WI38 (cell line): Measurements from ENCODE around the gene SCYL1.

Experiments
- H3K4me3 ChIP-seq: 2 replicates; pipeline ENCODE4 v1.5.1; 2011; ENCODE audit warnings: low read depth, mild to moderate bottlenecking, control low read depth, low read length
- TF ChIP-seq, protein P1 (sequence below): IDR thresholded peaks from 2 replicates; pipeline ENCODE4 v1.5.1; 2012; ENCODE audit warnings: low read depth, mild to moderate bottlenecking, control low read depth, low read length

Gene SCYL1

DNA sequence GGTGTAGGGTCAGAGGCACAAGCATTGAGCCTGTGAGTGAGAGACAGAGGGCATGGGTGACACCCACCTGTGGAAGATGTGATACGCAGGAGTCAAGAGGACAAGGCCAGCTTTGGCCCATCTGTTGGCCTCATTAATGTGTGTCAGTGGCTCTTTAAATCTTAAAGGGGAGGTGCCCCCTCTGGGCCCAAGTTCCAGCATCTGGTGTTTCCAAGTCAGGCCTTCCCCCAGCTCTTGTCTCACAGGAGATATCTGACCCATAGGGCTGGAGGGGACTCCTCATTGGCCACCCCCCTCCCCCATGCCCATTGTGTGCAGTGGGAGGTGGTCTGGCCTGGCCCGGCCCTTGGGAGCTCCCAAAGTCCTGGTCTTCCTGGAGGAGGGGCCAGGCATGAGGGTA lies 61.8 kb downstream of the SCYL1 start:
- no peak overlapping the region for H3K4me3 ChIP-seq
- TF ChIP-seq, protein P1, sequence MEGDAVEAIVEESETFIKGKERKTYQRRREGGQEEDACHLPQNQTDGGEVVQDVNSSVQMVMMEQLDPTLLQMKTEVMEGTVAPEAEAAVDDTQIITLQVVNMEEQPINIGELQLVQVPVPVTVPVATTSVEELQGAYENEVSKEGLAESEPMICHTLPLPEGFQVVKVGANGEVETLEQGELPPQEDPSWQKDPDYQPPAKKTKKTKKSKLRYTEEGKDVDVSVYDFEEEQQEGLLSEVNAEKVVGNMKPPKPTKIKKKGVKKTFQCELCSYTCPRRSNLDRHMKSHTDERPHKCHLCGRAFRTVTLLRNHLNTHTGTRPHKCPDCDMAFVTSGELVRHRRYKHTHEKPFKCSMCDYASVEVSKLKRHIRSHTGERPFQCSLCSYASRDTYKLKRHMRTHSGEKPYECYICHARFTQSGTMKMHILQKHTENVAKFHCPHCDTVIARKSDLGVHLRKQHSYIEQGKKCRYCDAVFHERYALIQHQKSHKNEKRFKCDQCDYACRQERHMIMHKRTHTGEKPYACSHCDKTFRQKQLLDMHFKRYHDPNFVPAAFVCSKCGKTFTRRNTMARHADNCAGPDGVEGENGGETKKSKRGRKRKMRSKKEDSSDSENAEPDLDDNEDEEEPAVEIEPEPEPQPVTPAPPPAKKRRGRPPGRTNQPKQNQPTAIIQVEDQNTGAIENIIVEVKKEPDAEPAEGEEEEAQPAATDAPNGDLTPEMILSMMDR: no peak
